ENCODE measurements around the gene IFNG. TPM values are rescaled to one million over a fixed set of nuclear protein-coding genes. Genes with fewer than 3 reads are reported as not detected.
"Not testable (repeated sequence)": the region's sequence is repeated elsewhere in the genome, so short reads cannot be mapped to it uniquely, and the experiment has no call there.

The IFNG gene
- not detected for total RNA-seq (ENCODE audit: unreplicated experiment)
- long read RNA-seq = 0 reads

GRCh38 chr12:68159681-68160304 is at the start of gene IFNG:
Gene IFNG (minus strand): TSS chr12:68159740. CDS start chr12:68159615, 125 bp downstream.
- no peaks in the 10 kb centered on the region for H3K36me3 Mint-ChIP-seq (ENCODE audit: low read depth, unreplicated experiment)
- no peak for DNase-seq (ENCODE audit: low spot score)
- peaks cover 2% of the 10 kb centered on the region for H3K4me1 Mint-ChIP-seq (ENCODE audit: unreplicated experiment)
- TF ChIP-seq CTCF (IDR thresholded peaks at IDR 0.05; ENCODE audit: unreplicated experiment) = no peak
- H3K4me3 Mint-ChIP-seq (ENCODE audit: unreplicated experiment) = no peak within 1 kb of the TSS
- H3K27ac Mint-ChIP-seq (ENCODE audit: unreplicated experiment) = no peak within 1 kb of the TSS
- H3K27me3 Mint-ChIP-seq (ENCODE audit: unreplicated experiment) = peaks cover 2% of the 10 kb centered on the region
- H3K9me3 Mint-ChIP-seq (ENCODE audit: unreplicated experiment) = no peaks in the 10 kb centered on the region

- not testable (repeated sequence) for H3K4me3 Mint-ChIP-seq (ENCODE audit: unreplicated experiment); H3K27ac Mint-ChIP-seq (ENCODE audit: unreplicated experiment); DNase-seq (ENCODE audit: low spot score); H3K27me3 Mint-ChIP-seq (ENCODE audit: unreplicated experiment); H3K36me3 Mint-ChIP-seq (ENCODE audit: low read depth, unreplicated experiment); H3K9me3 Mint-ChIP-seq (ENCODE audit: unreplicated experiment)
- peaks cover 30% of the 10 kb centered on the region for H3K4me1 Mint-ChIP-seq (ENCODE audit: unreplicated experiment)
Observed at GRCh38 chr12:68209048-68209728, 49.6 kb upstream of the IFNG start.

GRCh38 chr12:68207276-68207675 is 47.7 kb upstream of the IFNG start:
- H3K4me3 Mint-ChIP-seq (ENCODE audit: unreplicated experiment) = no peak overlapping the region
- TF ChIP-seq CTCF (IDR thresholded peaks at IDR 0.05; ENCODE audit: unreplicated experiment) = no peak
- no peak for DNase-seq (ENCODE audit: low spot score)
- H3K4me1 Mint-ChIP-seq (ENCODE audit: unreplicated experiment) = peaks cover 30% of the 10 kb centered on the region
- peaks cover 1% of the 10 kb centered on the region for H3K27me3 Mint-ChIP-seq (ENCODE audit: unreplicated experiment)
- no peaks in the 10 kb centered on the region for H3K9me3 Mint-ChIP-seq (ENCODE audit: unreplicated experiment)
- no peak overlapping the region for H3K27ac Mint-ChIP-seq (ENCODE audit: unreplicated experiment)
- no peaks in the 10 kb centered on the region for H3K36me3 Mint-ChIP-seq (ENCODE audit: low read depth, unreplicated experiment)

- peaks cover 1% of the 10 kb centered on the region for H3K27me3 Mint-ChIP-seq (ENCODE audit: unreplicated experiment)
- H3K4me3 Mint-ChIP-seq (ENCODE audit: unreplicated experiment) = no peak overlapping the region
- no peaks in the 10 kb centered on the region for H3K36me3 Mint-ChIP-seq (ENCODE audit: low read depth, unreplicated experiment)
- no peaks in the 10 kb centered on the region for H3K9me3 Mint-ChIP-seq (ENCODE audit: unreplicated experiment)
- H3K4me1 Mint-ChIP-seq (ENCODE audit: unreplicated experiment) = peaks cover 30% of the 10 kb centered on the region
- DNase-seq (ENCODE audit: low spot score) = no peak
- H3K27ac Mint-ChIP-seq (ENCODE audit: unreplicated experiment) = peak overlapping the region; percentile 78
- TF ChIP-seq CTCF (IDR thresholded peaks at IDR 0.05; ENCODE audit: unreplicated experiment) = no peak
Observed at GRCh38 chr12:68206446-68206845, 46.9 kb upstream of the IFNG start.

- Mint-ChIP-seq H3K27me3 (ENCODE audit: unreplicated experiment) (peaks cover 1% of the 10 kb centered on the region), H3K4me3 (ENCODE audit: unreplicated experiment) (no peak overlapping the region), H3K9me3 (ENCODE audit: unreplicated experiment) (no peaks in the 10 kb centered on the region), H3K36me3 (ENCODE audit: low read depth, unreplicated experiment) (no peaks in the 10 kb centered on the region), H3K4me1 (ENCODE audit: unreplicated experiment) (peaks cover 26% of the 10 kb centered on the region), H3K27ac (ENCODE audit: unreplicated experiment) (no peak overlapping the region)
- TF ChIP-seq CTCF (IDR thresholded peaks at IDR 0.05; ENCODE audit: unreplicated experiment) = no peak
- DNase-seq (ENCODE audit: low spot score) = no peak
Observed at GRCh38 chr12:68203460-68203875, 43.9 kb upstream of the IFNG start.
